K562 (cell line): ENCODE data around the gene BCAM. TPM values are rescaled to one million over a fixed set of nuclear protein-coding genes. Genes with fewer than 3 reads are reported as not detected.

Experiments
- ATAC-seq: fragments of 200-7000 bp; cut with Tn5 transposase; 3 replicates; pipeline ENCODE4 v1.9.1; 2020; ENCODE audit warnings: moderate library complexity
- BruUV-seq: library from RNA; stranded (reverse); fragments of 400-500 nt; replicated peaks from 2 replicates; lab custom pipeline; 2021; lab: Mats Ljungman, UMichigan
- CTCF ChIA-PET: fragments of 300-600 bp; formaldehyde crosslinking; extraction: SDS; loops from one replicate; lab custom pipeline; 2021; ENCODE audit warnings: low intra/inter-chr PET ratio; lab: Yijun Ruan, JAX
- POLR2A ChIA-PET: fragments of 300-600, 350-650 bp; sonication (Branson Sonifier 250); formaldehyde crosslinking; extraction: SDS; loops from one replicate; lab custom pipeline; 2021; ENCODE audit warnings: antibody characterized with exemption, inconsistent platforms; lab: Yijun Ruan, JAX
- DNase-seq, 4 experiments: peaks; one replicate each; pipeline versions ENCODE4 v3.0.0 to v3.0.0-alpha.2; 2011 to 2018; ENCODE audit warnings: low spot score in 3 of 4, mixed read lengths in 3 of 4; ENCODE audit errors: extremely low read depth in 1 of 4
- FAIRE-seq: peaks from 2 replicates; lab custom pipeline; 2011; peaks lifted over from hg19 to GRCh38; lab: Jason Lieb, UNC
- H2AFZ ChIP-seq: 2 replicates; pipeline ENCODE4 v1.6.0; 2011; ENCODE audit warnings: low read depth, low read length, control low read depth, inconsistent platforms
- H3K27ac ChIP-seq: fragments of 200-600 bp; 3 replicates; pipeline ENCODE4 v1.8.0; 2011; ENCODE audit warnings: low read depth, mild to moderate bottlenecking, control low read depth, inconsistent platforms, low read length, moderate library complexity, mixed read lengths; ENCODE audit errors: extremely low read depth
- H3K27me3 ChIP-seq, 2 experiments: fragments of 300-600 bp in 1 of 2; 2 replicates in 1 of 2; 3 replicates in 1 of 2; pipeline versions ENCODE4 v1.6.0 to v1.8.0; 2011; ENCODE audit warnings: inconsistent platforms in 2 of 2, low read length in 2 of 2, mild to moderate bottlenecking in 1 of 2, mixed read lengths in 1 of 2, moderate library complexity in 1 of 2; ENCODE audit not compliant: control insufficient read depth in 2 of 2, insufficient read depth in 2 of 2
- H3K36me3 ChIP-seq: fragments of 300-600 bp; 3 replicates; pipeline ENCODE4 v1.8.0; 2011; ENCODE audit warnings: mild to moderate bottlenecking, low read length, inconsistent platforms; ENCODE audit not compliant: control insufficient read depth, insufficient read depth
- H3K4me1 ChIP-seq, 2 experiments: fragments of 200-600 bp in 1 of 2; replicated peaks in 1 of 2; 2 replicates in 1 of 2; 3 replicates in 1 of 2; pipeline versions ENCODE4 v1.5.1 to v1.8.0; 2011; ENCODE audit warnings: inconsistent platforms in 2 of 2, low read length in 2 of 2, mild to moderate bottlenecking in 1 of 2, mixed read lengths in 1 of 2, moderate library complexity in 1 of 2; ENCODE audit not compliant: control insufficient read depth in 2 of 2, insufficient read depth in 2 of 2
- H3K4me2 ChIP-seq: 2 replicates; pipeline ENCODE4 v1.6.1; 2011; ENCODE audit warnings: low read length, control low read depth, inconsistent platforms, mixed read lengths; ENCODE audit not compliant: insufficient read depth
- H3K4me3 ChIP-seq: fragments of 200-600 bp; sonication (generic), shearing (Covaris generic); 2 replicates; pipeline ENCODE4 v1.5.1; 2016; ENCODE audit warnings: control low read depth, inconsistent platforms
- H3K79me2 ChIP-seq: fragments of 200-600 bp; 3 replicates; pipeline ENCODE4 v1.8.0; 2011; ENCODE audit warnings: low read length, inconsistent platforms; ENCODE audit not compliant: control insufficient read depth, insufficient read depth
- H3K9ac ChIP-seq, 2 experiments: 2 replicates each; pipeline versions ENCODE4 v1.6.0 to v1.6.1; 2011; ENCODE audit warnings: low read depth in 2 of 2, low read length in 2 of 2, control low read depth in 1 of 2, inconsistent platforms in 1 of 2, mild to moderate bottlenecking in 1 of 2, mixed read lengths in 1 of 2; ENCODE audit not compliant: insufficient read depth in 1 of 2
- H3K9me1 ChIP-seq: one replicate; pipeline ENCODE4 v1.6.0; 2011; ENCODE audit warnings: inconsistent platforms, mild to moderate bottlenecking, low read length, moderate library complexity; ENCODE audit not compliant: control insufficient read depth, insufficient read depth
- H3K9me3 ChIP-seq: replicated peaks from 2 replicates; pipeline ENCODE4 v1.5.1; 2011; ENCODE audit warnings: low read depth, low read length, inconsistent platforms; ENCODE audit not compliant: control insufficient read depth, insufficient read depth
- H4K20me1 ChIP-seq: replicated peaks from 2 replicates; pipeline ENCODE4 v1.6.1; 2011; ENCODE audit warnings: low read length, inconsistent platforms, mixed read lengths; ENCODE audit not compliant: control insufficient read depth, insufficient read depth
- CBFA2T3 ChIP-seq: fragments of 450-650 bp; IDR thresholded peaks from 2 replicates; pipeline ENCODE4 v1.6.1; 2017
- CHD2 ChIP-seq: IDR thresholded peaks from 2 replicates; pipeline ENCODE4 v1.6.1; 2011; ENCODE audit warnings: low read depth, low read length
- MCM3 ChIP-seq: fragments of 450-650 bp; IDR thresholded peaks from 2 replicates; pipeline ENCODE4 v1.6.1; 2016
- PTTG1 ChIP-seq: fragments of 450-650 bp; IDR thresholded peaks from 2 replicates; pipeline ENCODE4 v1.6.1; 2016; ENCODE audit warnings: low read depth, mild to moderate bottlenecking, missing genetic modification characterization, missing compliant biosample characterization
- REST ChIP-seq, 2 experiments: fragments of 450-650 bp; formaldehyde crosslinking in 1 of 2; IDR thresholded peaks; 2 replicates each; pipeline versions ENCODE4 v1.4.0 to v1.6.1; 2014 to 2020; ENCODE audit warnings: mild to moderate bottlenecking in 2 of 2, borderline replicate concordance in 1 of 2, low read depth in 1 of 2
- STAT5A ChIP-seq: IDR thresholded peaks from 2 replicates; pipeline ENCODE4 v1.6.1; 2012; ENCODE audit warnings: low read length, inconsistent platforms, borderline replicate concordance
- ZEB2 ChIP-seq: fragments of 450-650 bp; IDR thresholded peaks from 2 replicates; pipeline ENCODE4 v1.6.1; 2016
- ZNF174 ChIP-seq: fragments of 250-450 bp; sonication (Bioruptor Pico); IDR thresholded peaks from 2 replicates; pipeline ENCODE4 v1.4.0; 2020; ENCODE audit warnings: mild to moderate bottlenecking
- ZNF740 ChIP-seq, 3 experiments: fragments of 200-800 bp in 1 of 3; sonication (Bioruptor generic) in 1 of 3; sonication (generic) in 1 of 3; formaldehyde crosslinking in 1 of 3; IDR thresholded peaks; 2 replicates each; pipeline versions ENCODE4 v1.6.1 to v1.8.0; 2016 to 2022; ENCODE audit warnings: mild to moderate bottlenecking in 2 of 3, missing compliant biosample characterization in 2 of 3, missing genetic modification characterization in 2 of 3, missing genetic modification reagents in 1 of 3
- WGBS: fragments of 100-300 bp; shearing (Covaris generic); methylation state at CpG from one replicate; pipeline ENCODE4 v1.1.6; 2016; ENCODE audit warnings: low coverage, mixed read lengths; ENCODE audit not compliant: insufficient coverage; ENCODE audit errors: missing lambda C conversion rate; 5-methylcytosine and 5-hydroxymethylcytosine counted together
- in situ Hi-C: fragments of 300-500 bp; cut with MboI; formaldehyde crosslinking; loops from 4 replicates; pipeline ENCODE4 v1.15.0; 2018; ENCODE audit warnings: inconsistent platforms, mixed read lengths
- intact Hi-C: fragments of 100-400 bp; cut with micrococcal nuclease; formaldehyde crosslinking; loops from 2 replicates; pipeline ENCODE4 v1.14.2; 2022
- polyA plus RNA-seq, 8 experiments: library from polyadenylated mRNA; depleted of rRNA in 4 of 8; stranded (reverse) in 5 of 8; unstranded in 3 of 8; fragments of >200 nt; fragmentation: Nextera tagmentation in 2 of 8; fragmentation: Illumina TruSeq in 1 of 8; extraction: Ambion mirVana in 2 of 8; extraction: Trizol in 1 of 8; gene quantifications; 2 replicates each; pipeline versions ENCODE4 v1.2.1 to v1.2.3, GENCODE V29; 2011 to 2014; ENCODE audit warnings: inconsistent platforms in 1 of 8, missing spikeins in 1 of 8
- total RNA-seq, 7 experiments: library from RNA; depleted of rRNA in 6 of 7; stranded (reverse); fragments of >200 nt in 6 of 7; fragmentation: Illumina TruSeq in 2 of 7; extraction: Trizol in 2 of 7; gene quantifications; 2 replicates each; pipeline versions ENCODE4 v1.2.1 to v1.2.3, GENCODE V29; 2011 to 2021; ENCODE audit warnings: low replicate concordance in 1 of 7
- TF ChIP-seq, protein P1 (sequence below): conservative IDR thresholded peaks from 2 replicates; pipeline ENCODE4 v1.6.1; 2011; ENCODE audit warnings: low read depth, mild to moderate bottlenecking, low read length; ENCODE audit not compliant: control insufficient read depth

BCAM gene
- total and polyA plus RNA-seq, 9 of the 15 experiments (the other 6 are each of a cell fraction or from before 2014, with no cell fraction given): 0.07 to 1.3 (median 0.33) TPM; not detected in 2

DNA sequence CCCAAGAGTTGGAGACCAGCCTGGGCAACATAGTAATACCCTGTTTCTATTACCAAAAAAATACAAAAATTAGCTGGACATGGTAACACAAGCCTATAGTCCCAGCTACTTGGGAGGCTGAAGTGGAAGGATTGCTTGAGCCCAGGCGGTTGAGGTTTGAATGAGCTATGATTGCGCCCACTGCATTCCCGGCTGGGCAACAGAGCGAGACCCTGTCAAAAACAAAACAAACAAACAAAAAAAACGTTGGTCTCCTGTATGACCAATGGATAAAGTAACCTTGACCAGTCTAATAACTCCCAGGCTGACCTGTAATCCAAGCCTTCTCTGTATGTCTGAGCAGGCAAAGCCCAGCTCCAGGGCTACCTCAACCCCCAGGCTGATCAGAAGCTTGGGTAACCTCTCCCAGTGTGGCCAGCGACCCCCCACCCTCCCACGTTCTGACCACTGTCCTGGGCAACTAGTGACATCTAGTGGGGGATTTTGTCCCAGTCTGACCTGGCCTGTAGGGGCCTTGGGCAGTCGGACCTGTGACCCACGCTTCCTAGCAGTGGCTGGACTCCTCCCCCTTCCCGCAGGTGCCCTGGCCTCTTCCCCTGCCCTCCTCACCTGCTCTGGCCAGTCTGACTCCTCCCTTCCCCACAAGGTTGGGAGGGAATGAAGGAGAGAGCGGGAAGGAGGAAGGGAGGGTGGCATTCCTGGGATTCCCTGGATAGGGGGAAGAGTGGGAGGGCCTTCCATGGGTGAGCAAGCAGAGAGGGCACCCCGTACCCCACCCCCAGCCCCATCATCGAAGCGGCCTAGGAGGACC, 1.0 kb upstream of the BCAM start:
- peak overlapping the region in 1 of 2 experiments; percentile 75; a peak in 1 of 4 replicates for H3K9ac ChIP-seq
- H3K36me3 ChIP-seq: no peaks in the 10 kb centered on the region
- BruUV-seq: no TSS peak
- ChIA-PET POLR2A (interaction anchor here (1.0 kb wide), 1 partner anchor 40 kb away, joined by 5 read pairs; no protein-coding TSS in a partner anchor), CTCF (interaction anchor here (0.7 to 1.2 kb wide), 3 partner anchors 37 to 84 kb away, joined by 4 to 6 read pairs (median 5); no protein-coding TSS in a partner anchor)
- no peak overlapping the region for H3K27ac ChIP-seq
- intact Hi-C loops: loop anchor here (1.0 kb wide), 1 partner anchor 24 kb away; no protein-coding TSS in a partner anchor
- no peaks in the 10 kb centered on the region for H3K9me1 ChIP-seq
- no peaks in the 10 kb centered on the region for H3K9me3 ChIP-seq
- DNase-seq (peak; percentile 74 to 80 (median 78)), ATAC-seq (peak; percentile 91), FAIRE-seq (peak; percentile 77)
- H3K79me2 ChIP-seq: no peaks in the 10 kb centered on the region
- H3K4me2 ChIP-seq: no peak overlapping the region; the same call in 1 of the 2 replicates
- peak overlapping the region; percentile 66 for H2AFZ ChIP-seq
- no peak overlapping the region for H3K4me3 ChIP-seq
- under 1% methylated on average over 13 of the region's 14 CpGs for WGBS
- H3K4me1 ChIP-seq: peaks cover 10 to 21% of the 10 kb centered on the region in 2 experiments; a peak in 4 of 5 replicates
- in situ Hi-C loops: no loop called here
- H4K20me1 ChIP-seq: no peaks in the 10 kb centered on the region
- H3K27me3 ChIP-seq: peaks cover 14 to 33% of the 10 kb centered on the region in 2 experiments; a peak in 4 of 5 replicates
- TF ChIP-seq ZNF740 (CRISPR knock-in tag; IDR thresholded peaks at IDR 0.05): peak; percentile 68; the same call in 1 of the 2 replicates
- TF ChIP-seq ZNF740 (tag; IDR thresholded peaks at IDR 0.05): no peak
- no peak for TF ChIP-seq ZNF174 (CRISPR knock-in tag)
- no peak for TF ChIP-seq ZEB2
- no peak for TF ChIP-seq CBFA2T3
- no peak for TF ChIP-seq PTTG1 (tag)
- no peak for TF ChIP-seq MCM3
- TF ChIP-seq, protein P1, sequence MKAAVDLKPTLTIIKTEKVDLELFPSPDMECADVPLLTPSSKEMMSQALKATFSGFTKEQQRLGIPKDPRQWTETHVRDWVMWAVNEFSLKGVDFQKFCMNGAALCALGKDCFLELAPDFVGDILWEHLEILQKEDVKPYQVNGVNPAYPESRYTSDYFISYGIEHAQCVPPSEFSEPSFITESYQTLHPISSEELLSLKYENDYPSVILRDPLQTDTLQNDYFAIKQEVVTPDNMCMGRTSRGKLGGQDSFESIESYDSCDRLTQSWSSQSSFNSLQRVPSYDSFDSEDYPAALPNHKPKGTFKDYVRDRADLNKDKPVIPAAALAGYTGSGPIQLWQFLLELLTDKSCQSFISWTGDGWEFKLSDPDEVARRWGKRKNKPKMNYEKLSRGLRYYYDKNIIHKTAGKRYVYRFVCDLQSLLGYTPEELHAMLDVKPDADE: no peak
- TF ChIP-seq STAT5A: no peak
- TF ChIP-seq REST (IDR thresholded peaks at IDR 0.05; ENCODE audit: borderline replicate concordance): peak; percentile 42; the same call in 1 of the 2 replicates
- TF ChIP-seq REST (CRISPR knock-in tag; IDR thresholded peaks at IDR 0.05; ENCODE audit: low read depth): no peak
- no peak for TF ChIP-seq CHD2
